Hypothalamus (tissue), 51 donors: ENCODE results near the gene AQP7.
A peak's percentile ranks its signal among the peaks of the same experiment; 100 is the strongest.
"Not testable (repeated sequence)": the region's sequence is repeated elsewhere in the genome, so short reads cannot be mapped to it uniquely, and the experiment has no call there.

ENCODE experiments used
- DNase-seq, 51 donors: peaks; one replicate each; lab custom pipeline; 2025; lab: John Stamatoyannopoulos, UW

Gene AQP7

DNA sequence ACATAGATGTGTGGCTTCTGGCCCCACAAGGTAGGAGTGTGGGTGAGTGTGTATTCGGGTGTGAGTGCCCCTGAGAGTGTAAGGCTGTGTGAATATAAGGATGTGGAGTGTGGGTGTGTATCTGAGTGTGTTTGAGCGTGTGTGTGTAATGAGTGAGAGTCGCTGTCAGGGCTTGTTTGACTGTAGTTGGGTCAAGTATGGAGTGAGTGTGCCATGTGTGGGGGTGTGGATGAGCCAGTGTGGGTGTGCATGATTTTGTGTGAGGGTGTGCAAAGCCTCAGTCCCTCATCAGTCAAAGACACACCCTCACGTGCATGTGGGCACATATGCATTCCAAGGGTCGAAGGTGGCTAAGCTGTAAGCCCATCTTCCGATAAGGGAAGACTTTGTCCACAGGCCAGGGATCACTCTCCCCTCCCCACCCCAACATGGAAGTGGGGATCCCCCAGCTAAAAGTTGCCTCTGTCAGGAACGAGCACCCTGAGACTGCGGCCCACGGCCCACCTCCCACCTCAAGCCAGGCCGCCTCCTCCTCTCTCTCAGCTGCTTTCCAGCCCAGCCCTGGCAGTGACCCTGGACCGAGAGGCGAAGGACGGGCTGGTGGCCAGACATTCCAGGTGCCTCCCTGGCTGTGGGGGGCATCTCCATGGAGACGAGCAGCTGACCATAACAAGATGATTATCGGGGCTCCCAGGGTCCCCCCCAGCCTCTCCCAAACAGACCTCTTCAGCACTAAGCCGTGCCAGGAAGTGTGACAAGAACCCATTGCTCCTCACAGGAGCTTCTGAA lies 32.1 kb upstream of the AQP7 start:
- DNase-seq: no peak

DNA sequence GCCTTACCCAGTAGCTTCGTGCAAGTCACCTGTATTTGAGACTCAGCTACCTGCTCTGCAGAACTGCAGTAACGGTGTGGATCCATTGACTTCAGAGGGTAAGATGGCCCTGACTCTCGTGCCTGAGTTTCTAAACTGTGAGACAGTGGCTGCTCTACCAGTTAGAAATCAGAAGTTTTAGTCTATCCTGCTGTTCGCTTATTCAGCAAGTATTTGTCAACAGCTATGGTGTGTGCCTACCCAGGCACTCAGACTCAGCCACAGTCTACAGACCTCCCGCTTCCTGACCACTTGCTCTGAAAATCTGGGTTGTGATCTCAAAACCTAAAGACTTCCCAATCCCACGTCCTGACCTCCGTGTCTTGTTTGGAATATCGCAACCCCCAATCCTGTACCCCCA lies 31.5 kb upstream of the AQP7 start:
- no peak for DNase-seq

- DNase-seq: no peak
Measured at GRCh38 chr9:33431420-33431819, 29.1 kb upstream of the AQP7 start.

DNA sequence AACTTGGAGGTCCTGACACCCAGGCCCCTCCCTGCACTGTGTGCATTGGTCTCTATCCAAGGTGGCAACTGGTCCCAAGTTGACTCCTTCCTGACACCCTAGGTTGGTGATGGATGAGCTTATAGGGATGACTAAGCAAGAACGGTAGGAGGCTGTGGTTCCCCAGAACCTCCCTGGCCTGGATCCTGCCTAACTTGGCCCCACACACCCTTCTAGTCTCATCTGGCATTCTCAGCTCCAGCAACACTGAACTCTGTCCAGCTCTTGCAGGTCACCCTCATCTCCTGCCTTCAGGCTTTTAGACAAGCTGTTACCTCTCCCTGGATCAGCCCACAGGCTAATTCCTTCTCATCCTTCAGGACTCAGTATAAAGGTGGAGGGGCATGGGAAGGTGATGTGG lies 28.6 kb upstream of the AQP7 start:
- no peak for DNase-seq

DNA sequence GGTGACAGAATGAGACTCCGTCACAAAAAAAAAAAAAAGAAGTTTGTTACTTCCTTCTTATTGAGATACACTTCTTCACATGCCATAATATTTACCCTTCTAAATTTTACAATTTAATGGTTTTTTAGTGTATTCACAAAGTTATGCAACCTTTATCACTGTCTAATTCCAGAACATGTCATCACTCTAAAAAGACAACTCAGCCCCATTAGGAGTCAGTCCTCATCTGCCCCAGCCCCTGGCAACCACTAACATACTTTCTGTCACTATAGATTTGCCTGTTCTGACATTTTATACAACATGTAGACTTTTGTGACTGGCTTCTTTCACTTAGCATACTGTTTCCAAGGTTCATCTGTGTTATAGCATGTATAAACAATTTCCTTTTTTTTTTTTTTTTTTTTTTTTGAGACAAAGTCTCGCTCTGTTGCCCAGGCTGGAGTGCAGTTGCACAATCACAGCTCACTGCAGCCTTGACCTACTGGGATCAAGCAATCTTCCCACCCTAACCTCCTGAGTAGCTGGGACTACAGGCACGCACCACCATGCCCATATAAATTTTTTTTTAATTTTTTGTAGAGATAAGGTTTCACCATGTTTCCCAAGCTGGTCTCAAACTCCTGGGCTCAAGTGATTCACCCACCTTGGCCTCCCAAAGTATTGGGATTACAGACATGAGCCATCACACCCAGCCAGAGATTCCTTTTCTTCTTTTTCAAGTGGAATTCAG lies 27.1 kb upstream of the AQP7 start:
- no peak for DNase-seq

GRCh38 chr9:33426843-33427293 lies 24.5 kb upstream of the AQP7 start:
- no peak for DNase-seq

DNA sequence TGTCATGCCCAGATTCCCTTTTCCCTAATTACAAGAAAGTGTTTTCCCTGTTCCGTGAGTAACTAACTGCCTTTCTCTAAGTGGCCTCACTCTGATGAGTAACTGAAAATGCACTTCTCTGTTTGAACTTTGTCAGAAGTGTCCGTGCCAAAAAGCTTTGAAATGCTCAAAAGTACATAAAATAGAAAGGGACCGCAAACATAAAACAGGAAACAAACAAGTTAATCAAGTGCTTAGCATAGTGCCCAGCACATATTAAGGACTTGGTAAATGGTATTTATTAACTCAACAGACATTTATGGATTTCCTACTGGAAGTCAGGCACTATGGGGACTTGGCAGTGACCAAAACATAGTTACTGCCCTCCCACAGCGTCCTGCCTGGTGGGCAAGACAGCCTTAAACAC lies 22.8 kb upstream of the AQP7 start:
- DNase-seq: no peak

GRCh38 chr9:33424492-33424891 lies 22.1 kb upstream of the AQP7 start:
- not testable (repeated sequence) for DNase-seq

DNA sequence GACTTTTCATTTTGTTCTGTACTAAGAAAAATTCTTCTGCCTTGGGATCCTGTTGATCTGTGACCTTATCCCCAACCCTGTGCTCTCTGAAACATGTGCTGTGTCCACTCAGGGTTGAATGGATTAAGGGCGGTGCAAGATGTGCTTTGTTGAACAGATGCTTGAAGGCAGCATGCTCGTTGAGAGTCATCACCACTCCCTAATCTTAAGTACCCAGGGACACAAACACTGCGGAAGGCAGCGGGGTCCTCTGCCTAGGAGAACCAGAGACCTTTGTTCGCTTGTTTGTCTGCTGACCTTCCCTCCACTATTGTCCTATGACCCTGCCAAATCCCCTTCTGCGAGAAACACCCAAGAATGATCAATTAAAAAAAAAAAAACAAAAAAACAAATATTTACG lies 21.7 kb upstream of the AQP7 start:
- DNase-seq: not testable (repeated sequence)

GRCh38 chr9:33419708-33420303 lies 17.4 kb upstream of the AQP7 start:
- no peak for DNase-seq

- no peak for DNase-seq
Measured at GRCh38 chr9:33418090-33418489, 15.7 kb upstream of the AQP7 start.

- no peak for DNase-seq
Measured at GRCh38 chr9:33416996-33417395, 14.6 kb upstream of the AQP7 start.

DNA sequence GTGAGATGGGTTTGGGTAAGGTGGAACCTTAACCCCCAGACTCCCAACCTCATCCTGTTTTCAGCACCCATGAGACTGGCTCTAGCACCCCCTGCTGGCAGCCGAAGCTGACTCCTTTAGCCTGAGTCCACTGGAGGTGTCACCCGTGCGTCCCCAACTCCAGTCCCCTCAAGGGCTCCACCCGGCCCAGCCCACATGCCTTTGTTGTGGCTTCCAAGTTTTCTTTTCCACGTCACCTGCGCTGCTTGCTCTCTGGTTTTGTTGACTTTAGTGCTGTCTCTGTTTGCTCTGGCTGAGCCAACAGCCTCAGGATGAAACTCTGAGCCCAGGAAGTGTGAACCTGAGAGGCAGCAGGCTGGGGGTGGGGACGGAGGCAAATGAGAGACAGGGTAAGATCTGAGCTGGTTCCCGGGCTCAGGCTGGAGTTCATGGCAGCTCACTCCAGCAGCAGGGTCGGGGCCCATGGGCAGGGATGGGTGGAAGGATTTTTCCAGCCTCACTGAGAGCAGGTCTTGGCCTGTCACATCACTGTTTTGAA lies 13.2 kb upstream of the AQP7 start:
- DNase-seq: peak in 26 of 51 donors; percentile 3 to 56 (median 20)

GRCh38 chr9:33414889-33415500 lies 12.6 kb upstream of the AQP7 start:
- DNase-seq: no peak

- DNase-seq: no peak
Measured at GRCh38 chr9:33414268-33414667, 11.9 kb upstream of the AQP7 start.

DNA sequence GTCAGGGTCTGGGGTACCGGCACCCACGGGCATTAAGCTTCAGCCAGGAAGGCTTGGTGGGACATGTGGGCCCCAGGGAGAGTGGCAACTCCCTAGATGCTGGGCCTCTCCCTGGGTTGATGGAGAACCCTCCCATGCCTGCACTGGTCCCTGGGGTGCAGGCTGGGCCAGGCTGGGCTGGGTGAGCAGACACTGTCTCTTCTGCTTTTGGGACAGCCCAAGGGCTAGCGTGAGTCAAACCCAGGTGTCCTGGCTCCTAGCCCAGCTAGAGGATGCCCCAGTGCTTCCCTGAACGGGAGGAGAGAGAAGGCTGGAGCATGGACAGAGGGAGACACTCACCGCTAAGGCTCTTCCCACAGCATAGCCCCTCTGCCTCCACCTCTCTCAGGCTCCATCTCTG lies 5.7 kb upstream of the AQP7 start:
- DNase-seq: no peak

DNA sequence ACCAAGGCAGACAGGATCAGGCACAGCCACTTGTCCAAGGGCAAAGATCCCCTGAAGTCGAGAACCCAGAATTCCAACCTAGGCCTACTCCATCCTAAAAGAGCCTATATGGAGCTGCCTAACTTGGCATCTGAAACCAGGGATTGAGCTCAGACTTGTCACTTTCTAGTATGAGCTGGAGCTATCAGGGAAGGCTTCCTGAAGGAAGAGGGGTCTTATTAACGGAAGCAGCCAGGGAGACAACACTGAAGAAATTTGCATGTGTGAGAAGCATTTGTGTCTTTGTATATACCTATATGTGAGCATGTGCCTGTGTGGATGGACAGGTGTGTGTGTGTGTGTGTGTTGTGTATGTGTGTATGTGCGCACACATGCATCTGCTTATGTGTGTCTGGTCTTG lies 4.7 kb upstream of the AQP7 start:
- DNase-seq: no peak

DNA sequence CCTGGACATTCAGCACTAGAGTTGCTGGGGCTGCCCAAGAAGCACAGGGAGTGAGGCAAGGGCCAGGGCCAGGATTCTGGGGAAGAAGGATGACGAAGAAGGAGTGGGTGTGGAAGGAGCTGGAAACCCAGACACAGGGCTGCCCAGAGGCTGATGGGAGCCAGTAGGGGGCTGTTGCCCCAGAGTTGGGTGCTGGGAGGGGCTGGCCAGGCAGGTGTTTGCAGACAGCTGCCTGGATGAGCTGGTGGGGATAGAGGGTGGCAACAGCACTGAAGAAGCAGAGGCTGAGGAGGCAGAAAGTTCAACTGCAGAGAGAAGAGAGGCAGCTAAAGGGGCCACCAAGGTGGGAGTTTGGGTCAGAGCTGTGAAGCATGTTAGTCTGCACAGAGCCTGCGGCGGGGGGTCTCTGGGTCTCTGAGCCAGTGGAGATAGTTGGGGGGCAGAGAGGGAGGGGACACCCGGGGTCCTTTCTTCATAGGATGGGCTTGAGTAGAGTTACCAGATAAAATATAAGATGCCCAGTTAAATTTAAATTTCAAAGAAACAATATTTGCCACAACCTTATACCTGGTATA lies 2.5 kb upstream of the AQP7 start:
- DNase-seq: no peak

DNA sequence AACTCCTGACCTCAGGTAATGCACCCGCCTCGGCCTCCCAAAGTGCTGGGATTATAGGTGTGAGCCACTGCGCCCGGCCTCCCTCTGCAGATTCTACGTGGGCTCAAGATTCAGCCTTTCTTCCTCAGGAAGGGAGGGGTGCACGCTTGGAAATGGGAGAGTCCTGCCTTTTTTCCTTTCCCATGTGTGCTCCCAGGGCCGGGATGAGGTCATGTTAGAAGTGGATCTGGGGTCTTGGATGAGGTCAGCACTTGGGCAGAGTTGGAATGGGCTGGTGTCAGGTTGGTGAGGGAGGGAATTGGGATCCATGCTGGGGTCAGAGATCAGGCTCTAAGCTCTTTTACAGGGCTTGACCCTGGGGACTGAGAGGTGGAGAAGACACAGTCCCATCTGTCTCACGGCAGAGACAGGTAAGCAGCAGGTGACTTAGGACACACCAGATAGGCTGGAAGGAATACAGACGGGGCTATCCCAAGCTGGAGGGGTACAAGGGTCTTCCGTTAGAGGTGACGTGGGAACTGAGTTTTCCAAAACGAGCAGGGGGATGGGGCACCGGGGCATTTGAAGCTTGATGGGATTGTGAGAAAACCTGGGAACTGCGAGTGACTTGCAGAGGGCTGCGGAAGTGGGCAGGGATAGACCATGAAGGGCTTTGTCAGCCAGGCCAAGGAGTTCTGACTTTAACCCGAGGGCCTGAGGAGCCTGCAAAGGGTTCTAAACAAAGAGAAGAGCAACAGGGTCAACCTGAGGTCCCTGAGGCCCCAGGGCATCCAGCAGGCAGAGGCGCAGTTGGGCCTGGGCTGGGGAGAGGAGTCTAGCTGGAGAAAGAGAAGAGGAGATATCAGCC lies 1.8 kb upstream of the AQP7 start:
- DNase-seq: no peak

GRCh38 chr9:33401809-33402208 lies 559 bp downstream of the AQP7 start:
- DNase-seq: not testable (repeated sequence)
